H9 (cell line): ENCODE measurements around the gene MAML3. TPM values are rescaled to one million over a fixed set of nuclear protein-coding genes. Genes with fewer than 3 reads are reported as not detected.

Experiments used
- DNase-seq: peaks from one replicate; pipeline ENCODE4 v3.0.0-alpha.2; 2017
- H2AFZ ChIP-seq: one replicate; pipeline ENCODE4 v1.6.1; 2013; ENCODE audit warnings: mild to moderate bottlenecking, low read length, control low read depth, moderate library complexity
- H2AK5ac ChIP-seq: 2 replicates; pipeline ENCODE4 v1.6.1; 2013; ENCODE audit warnings: low read length, control low read depth, mixed read lengths; ENCODE audit not compliant: insufficient read length
- H2BK120ac ChIP-seq: one replicate; pipeline ENCODE4 v1.6.1; 2013; ENCODE audit warnings: low read depth, mild to moderate bottlenecking, low read length, control low read depth, inconsistent platforms; ENCODE audit not compliant: poor library complexity, severe bottlenecking
- H2BK12ac ChIP-seq: 2 replicates; pipeline ENCODE4 v1.6.1; 2013; ENCODE audit warnings: low read length, control low read depth, mixed read lengths, low read depth; ENCODE audit not compliant: insufficient read length
- H2BK15ac ChIP-seq: 2 replicates; pipeline ENCODE4 v1.6.1; 2013; ENCODE audit warnings: low read depth, low read length, control low read depth
- H2BK20ac ChIP-seq: one replicate; pipeline ENCODE4 v1.6.1; 2013; ENCODE audit warnings: low read depth, mild to moderate bottlenecking, low read length, control low read depth, inconsistent platforms; ENCODE audit not compliant: poor library complexity, severe bottlenecking
- H2BK5ac ChIP-seq: 2 replicates; pipeline ENCODE4 v1.6.1; 2013; ENCODE audit warnings: low read length, control low read depth, mixed read lengths; ENCODE audit not compliant: insufficient read length
- H3K14ac ChIP-seq: 2 replicates; pipeline ENCODE4 v1.6.1; 2013; ENCODE audit warnings: low read length, control low read depth; ENCODE audit not compliant: insufficient read depth
- H3K18ac ChIP-seq: 2 replicates; pipeline ENCODE4 v1.6.1; 2013; ENCODE audit warnings: low read depth, mild to moderate bottlenecking, mixed read lengths, low read length, control low read depth; ENCODE audit not compliant: insufficient read length
- H3K23ac ChIP-seq: 2 replicates; pipeline ENCODE4 v1.6.1; 2013; ENCODE audit warnings: low read length, control low read depth, mixed read lengths, low read depth; ENCODE audit not compliant: insufficient read length
- H3K23me2 ChIP-seq: 2 replicates; pipeline ENCODE4 v1.6.1; 2013; ENCODE audit warnings: low read depth, mild to moderate bottlenecking, mixed read lengths, low read length, control low read depth; ENCODE audit not compliant: insufficient read length, poor library complexity, severe bottlenecking
- H3K27ac ChIP-seq: 2 replicates; pipeline ENCODE4 v1.5.1; 2013; ENCODE audit warnings: low read length, control low read depth, mixed read lengths, low read depth; ENCODE audit not compliant: insufficient read length
- H3K27me3 ChIP-seq: 2 replicates; pipeline ENCODE4 v1.6.1; 2013; ENCODE audit warnings: low read length, control low read depth, inconsistent platforms; ENCODE audit not compliant: insufficient read depth
- H3K4ac ChIP-seq: 2 replicates; pipeline ENCODE4 v1.6.1; 2013; ENCODE audit warnings: low read depth, mild to moderate bottlenecking, control low read depth, inconsistent platforms, low read length, moderate library complexity
- H3K4me1 ChIP-seq: 2 replicates; pipeline ENCODE4 v1.6.1; 2013; ENCODE audit warnings: low read length, control low read depth, inconsistent platforms; ENCODE audit not compliant: insufficient read depth
- H3K4me2 ChIP-seq: 2 replicates; pipeline ENCODE4 v1.6.1; 2013; ENCODE audit warnings: low read length, control low read depth, mixed read lengths; ENCODE audit not compliant: insufficient read length, insufficient read depth
- H3K56ac ChIP-seq: 2 replicates; pipeline ENCODE4 v1.6.1; 2013; ENCODE audit warnings: low read depth, mild to moderate bottlenecking, mixed read lengths, low read length, control low read depth; ENCODE audit not compliant: insufficient read length
- H3K79me1 ChIP-seq: 2 replicates; pipeline ENCODE4 v1.6.1; 2013; ENCODE audit warnings: low read depth, mild to moderate bottlenecking, moderate library complexity, low read length, control low read depth, inconsistent platforms; ENCODE audit not compliant: insufficient read depth, poor library complexity, severe bottlenecking
- H3K79me2 ChIP-seq: 2 replicates; pipeline ENCODE4 v1.6.1; 2013; ENCODE audit warnings: low read length, control low read depth, inconsistent platforms; ENCODE audit not compliant: insufficient read depth
- H3K9ac ChIP-seq: 2 replicates; pipeline ENCODE4 v1.6.1; 2013; ENCODE audit warnings: low read length, control low read depth, mixed read lengths; ENCODE audit not compliant: insufficient read length; ENCODE audit errors: extremely low read depth
- H3K9me3 ChIP-seq: one replicate; pipeline ENCODE4 v1.6.1; 2013; ENCODE audit warnings: low read depth, low read length, inconsistent platforms; ENCODE audit not compliant: control insufficient read depth
- H3T11ph ChIP-seq: one replicate; pipeline ENCODE4 v1.6.1; 2013; ENCODE audit warnings: mild to moderate bottlenecking, low read length, control low read depth, inconsistent platforms
- H4K20me1 ChIP-seq: one replicate; pipeline ENCODE4 v1.6.1; 2013; ENCODE audit not compliant: control insufficient read depth, insufficient read length, insufficient read depth
- H4K5ac ChIP-seq: 2 replicates; pipeline ENCODE4 v1.6.1; 2013; ENCODE audit warnings: low read depth, mild to moderate bottlenecking, mixed read lengths, low read length, control low read depth; ENCODE audit not compliant: insufficient read length
- H4K8ac ChIP-seq: replicated peaks from 2 replicates; pipeline ENCODE4 v1.6.1; 2013; ENCODE audit warnings: low read length, control low read depth, mixed read lengths, low read depth; ENCODE audit not compliant: insufficient read length
- H4K91ac ChIP-seq: 2 replicates; pipeline ENCODE4 v1.6.1; 2013; ENCODE audit warnings: low read depth, mild to moderate bottlenecking, moderate library complexity, mixed read lengths, low read length, control low read depth; ENCODE audit not compliant: insufficient read length
- H3K27ac Mint-ChIP-seq, 3 experiments: 2 replicates in 2 of 3; 3 replicates in 1 of 3; pipeline ENCODE4 v1.8.0; 2020 to 2021; ENCODE audit warnings: mixed read lengths in 3 of 3, mild to moderate bottlenecking in 1 of 3, moderate library complexity in 1 of 3
- H3K27me3 Mint-ChIP-seq: 2 replicates; pipeline ENCODE4 v1.8.0; 2021; ENCODE audit warnings: low read depth, mild to moderate bottlenecking, moderate library complexity, mixed read lengths
- H3K36me3 Mint-ChIP-seq, 3 experiments: 2 replicates in 2 of 3; 3 replicates in 1 of 3; pipeline ENCODE4 v1.8.0; 2020 to 2021; ENCODE audit warnings: low read depth in 3 of 3, mixed read lengths in 3 of 3; ENCODE audit not compliant: insufficient read depth in 1 of 3
- H3K4me1 Mint-ChIP-seq, 2 experiments: 2 replicates each; pipeline ENCODE4 v1.8.0; 2020; ENCODE audit warnings: mixed read lengths in 2 of 2
- H3K4me3 Mint-ChIP-seq, 2 experiments: 2 replicates in 1 of 2; 3 replicates in 1 of 2; pipeline ENCODE4 v1.8.0; 2020 to 2021; ENCODE audit warnings: mild to moderate bottlenecking in 2 of 2, mixed read lengths in 2 of 2, moderate library complexity in 1 of 2
- H3K9me3 Mint-ChIP-seq, 2 experiments: 2 replicates in 1 of 2; 3 replicates in 1 of 2; pipeline ENCODE4 v1.8.0; 2020; ENCODE audit warnings: mild to moderate bottlenecking in 2 of 2, mixed read lengths in 2 of 2, moderate library complexity in 1 of 2
- CTCF ChIP-seq: fragments of 200-600 bp; sonication (generic); conservative IDR thresholded peaks from 3 replicates; pipeline ENCODE4 v1.8.0; 2021; ENCODE audit warnings: antibody characterized with exemption, mild to moderate bottlenecking
- WGBS: extraction: QIAGEN DNeasy Blood & Tissue Kit; methylation state at CpG from one replicate; pipeline ENCODE4 v1.1.7; 2013; ENCODE audit warnings: missing lambda C conversion rate, low lambda C conversion rate, mixed read lengths; ENCODE audit not compliant: insufficient read length; ENCODE audit errors: extremely low coverage; 5-methylcytosine and 5-hydroxymethylcytosine counted together
- total RNA-seq: library from RNA; stranded (reverse); gene quantifications from 2 replicates; pipeline ENCODE4 v1.2.1, GENCODE V29; 2021

MAML3 gene
- total RNA-seq, 1 experiment from 2014 or later = 3.9 TPM

- H3K27ac ChIP-seq = no peak overlapping the region
- H2BK12ac ChIP-seq = no peak overlapping the region
- Mint-ChIP-seq H3K27ac (no peak overlapping the region), H3K4me3 (no peak overlapping the region), H3K4me1 (peaks cover 11 to 22% of the 10 kb centered on the region in 2 experiments), H3K36me3 (no peaks in the 10 kb centered on the region), H3K27me3 (no peaks in the 10 kb centered on the region), H3K9me3 (no peaks in the 10 kb centered on the region)
- H2AFZ ChIP-seq = no peak overlapping the region
- no peak overlapping the region for H3K4ac ChIP-seq
- H3K79me2 ChIP-seq = no peaks in the 10 kb centered on the region
- no CpG with 5 or more reads among the region's 3 CpGs for WGBS
- H2BK20ac ChIP-seq = no peak overlapping the region
- H3K27me3 ChIP-seq = no peaks in the 10 kb centered on the region
- H3K79me1 ChIP-seq = no peaks in the 10 kb centered on the region
- H3K4me2 ChIP-seq = no peak overlapping the region
- H2BK15ac ChIP-seq = no peak overlapping the region
- no peak overlapping the region for H2BK5ac ChIP-seq
- H3K14ac ChIP-seq = no peak overlapping the region
- H3K56ac ChIP-seq = no peak overlapping the region
- H3K9me3 ChIP-seq = no peaks in the 10 kb centered on the region
- H3T11ph ChIP-seq = no peak overlapping the region
- no peak overlapping the region for H2AK5ac ChIP-seq
- TF ChIP-seq CTCF = no peak
- no peak for DNase-seq
- no peaks in the 10 kb centered on the region for H4K20me1 ChIP-seq
- no peak overlapping the region for H2BK120ac ChIP-seq
- H3K4me1 ChIP-seq = no peaks in the 10 kb centered on the region; the same call in 1 of the 2 replicates
- H3K23me2 ChIP-seq = no peaks in the 10 kb centered on the region
- no peak overlapping the region for H4K5ac ChIP-seq
- no peak overlapping the region for H3K9ac ChIP-seq
- no peak overlapping the region for H4K8ac ChIP-seq
- no peak overlapping the region for H3K18ac ChIP-seq
- no peak overlapping the region for H4K91ac ChIP-seq
- H3K23ac ChIP-seq = no peak overlapping the region
Measured at GRCh38 chr4:140038031-140038533, 115.9 kb downstream of the MAML3 start.
